Measurements from ENCODE around the gene TBX21. TPM values are rescaled to one million over a fixed set of nuclear protein-coding genes. Genes with fewer than 3 reads are reported as not detected.

Gene TBX21
- total RNA-seq, 1 experiment from 2014 or later, result 0.20 TPM

DNA sequence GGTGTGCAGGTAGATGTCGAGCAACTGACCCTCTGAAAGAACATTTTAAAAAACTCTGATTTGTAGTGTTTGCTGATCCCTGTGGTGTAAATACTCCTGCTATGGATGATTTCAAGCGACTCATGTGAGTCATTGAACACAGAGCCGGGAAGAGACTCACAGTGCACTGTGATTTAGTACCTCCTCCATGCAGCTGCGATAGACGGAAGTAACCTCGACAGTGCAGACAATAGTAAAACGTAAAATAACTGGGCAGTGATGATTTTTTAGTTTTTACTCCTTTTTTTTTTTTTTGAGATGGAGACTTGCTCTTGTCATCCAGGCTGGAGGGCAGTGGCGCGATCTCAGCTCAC is 8.7 kb downstream of the TBX21 start:
- Histone ChIP-seq H2AFZ (ENCODE audit: low read depth, low read length, poor library complexity, severe bottlenecking) (no peak overlapping the region), H3K79me2 (ENCODE audit: insufficient read depth, low read length) (no peaks in the 10 kb centered on the region), H3K27ac (ENCODE audit: low read depth, low read length) (no peak overlapping the region), H3K4me1 (ENCODE audit: control insufficient read depth in 1 of 2, insufficient read depth in 2 of 2, low read length in 2 of 2) (no peaks in the 10 kb centered on the region), H3K27me3 (ENCODE audit: insufficient read depth, low read length) (0 out of 2 replicates have a peak, but pooled peaks cover 4% of the 10 kb centered on the region), H3K4me3 (replicated peaks in 1 of 2; ENCODE audit: low read depth in 1 of 2, low read length in 2 of 2) (no peak overlapping the region), H3K9me2 (ENCODE audit: insufficient read depth) (no peaks in the 10 kb centered on the region), H3K36me3 (ENCODE audit: control insufficient read depth in 1 of 2, insufficient read depth in 2 of 2, low read length in 2 of 2) (no peaks in the 10 kb centered on the region), H3K4me2 (ENCODE audit: low read length) (no peak overlapping the region), H4K20me1 (ENCODE audit: insufficient read depth) (no peaks in the 10 kb centered on the region), H3K9ac (ENCODE audit: low read length) (no peak overlapping the region), H3K9me3 (ENCODE audit: control insufficient read depth in 1 of 2, insufficient read depth in 1 of 2, low read depth in 1 of 2, low read length in 2 of 2) (no peaks in the 10 kb centered on the region)
- no TSS peak for BruUV-seq (replicated peaks)
- intact Hi-C loops (cut with micrococcal nuclease), result loop anchor here (2.0 kb wide), 1 partner anchor 77 kb away; no protein-coding TSS in a partner anchor
- CTCF ChIA-PET, result interaction anchor here (0.8 kb wide), 1 partner anchor 9 kb away, joined by 3 read pairs; the partner anchor contains the start of gene TBX21
- RAD21 ChIA-PET (ENCODE audit: low non-redundant PET in 1 of 2, low total read pairs in 2 of 2, uncharacterized antibody in 2 of 2, unreplicated experiment in 2 of 2), result no interaction called here
- no peak for ATAC-seq
- DNase-seq (ENCODE audit: low read depth, low spot score), result no peak
- POLR2A ChIA-PET, result no interaction called here
- TF ChIP-seq CBX3 (IDR thresholded peaks at IDR 0.05; ENCODE audit: low read depth) (no peak), EGR1 (IDR thresholded peaks at IDR 0.05; ENCODE audit: low read depth) (no peak), EZH2phosphoT487 (IDR thresholded peaks at IDR 0.05; ENCODE audit: borderline replicate concordance) (no peak), ZFX (IDR thresholded peaks at IDR 0.05) (no peak), POLR2A (IDR thresholded peaks at IDR 0.05; ENCODE audit: borderline replicate concordance, extremely low read depth, insufficient read depth, insufficient read length) (no peak), FOSL1 (IDR thresholded peaks at IDR 0.05; ENCODE audit: low read depth) (no peak), SRF (IDR thresholded peaks at IDR 0.05; ENCODE audit: low read depth) (no peak), CEBPB (IDR thresholded peaks at IDR 0.05; ENCODE audit: low read depth) (no peak), SIN3A (IDR thresholded peaks at IDR 0.05; ENCODE audit: low read depth) (no peak), RAD21 (IDR thresholded peaks at IDR 0.05; ENCODE audit: low read depth) (no peak), ZNF274 (IDR thresholded peaks at IDR 0.05; ENCODE audit: low read depth, low read length) (no peak), TCF7L2 (IDR thresholded peaks at IDR 0.05; ENCODE audit: borderline replicate concordance, extremely low read depth, insufficient read depth, insufficient read length) (no peak), JUND (IDR thresholded peaks at IDR 0.05) (no peak)
- TF ChIP-seq, protein P1, sequence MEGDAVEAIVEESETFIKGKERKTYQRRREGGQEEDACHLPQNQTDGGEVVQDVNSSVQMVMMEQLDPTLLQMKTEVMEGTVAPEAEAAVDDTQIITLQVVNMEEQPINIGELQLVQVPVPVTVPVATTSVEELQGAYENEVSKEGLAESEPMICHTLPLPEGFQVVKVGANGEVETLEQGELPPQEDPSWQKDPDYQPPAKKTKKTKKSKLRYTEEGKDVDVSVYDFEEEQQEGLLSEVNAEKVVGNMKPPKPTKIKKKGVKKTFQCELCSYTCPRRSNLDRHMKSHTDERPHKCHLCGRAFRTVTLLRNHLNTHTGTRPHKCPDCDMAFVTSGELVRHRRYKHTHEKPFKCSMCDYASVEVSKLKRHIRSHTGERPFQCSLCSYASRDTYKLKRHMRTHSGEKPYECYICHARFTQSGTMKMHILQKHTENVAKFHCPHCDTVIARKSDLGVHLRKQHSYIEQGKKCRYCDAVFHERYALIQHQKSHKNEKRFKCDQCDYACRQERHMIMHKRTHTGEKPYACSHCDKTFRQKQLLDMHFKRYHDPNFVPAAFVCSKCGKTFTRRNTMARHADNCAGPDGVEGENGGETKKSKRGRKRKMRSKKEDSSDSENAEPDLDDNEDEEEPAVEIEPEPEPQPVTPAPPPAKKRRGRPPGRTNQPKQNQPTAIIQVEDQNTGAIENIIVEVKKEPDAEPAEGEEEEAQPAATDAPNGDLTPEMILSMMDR (IDR thresholded peaks at IDR 0.05 in 2 of 3, conservative IDR thresholded peaks at IDR 0.05 in 1 of 3; ENCODE audit: borderline replicate concordance in 1 of 3, insufficient read depth in 1 of 3, low read depth in 2 of 3, low read length in 2 of 3), result no peak
- TF ChIP-seq, protein P2, sequence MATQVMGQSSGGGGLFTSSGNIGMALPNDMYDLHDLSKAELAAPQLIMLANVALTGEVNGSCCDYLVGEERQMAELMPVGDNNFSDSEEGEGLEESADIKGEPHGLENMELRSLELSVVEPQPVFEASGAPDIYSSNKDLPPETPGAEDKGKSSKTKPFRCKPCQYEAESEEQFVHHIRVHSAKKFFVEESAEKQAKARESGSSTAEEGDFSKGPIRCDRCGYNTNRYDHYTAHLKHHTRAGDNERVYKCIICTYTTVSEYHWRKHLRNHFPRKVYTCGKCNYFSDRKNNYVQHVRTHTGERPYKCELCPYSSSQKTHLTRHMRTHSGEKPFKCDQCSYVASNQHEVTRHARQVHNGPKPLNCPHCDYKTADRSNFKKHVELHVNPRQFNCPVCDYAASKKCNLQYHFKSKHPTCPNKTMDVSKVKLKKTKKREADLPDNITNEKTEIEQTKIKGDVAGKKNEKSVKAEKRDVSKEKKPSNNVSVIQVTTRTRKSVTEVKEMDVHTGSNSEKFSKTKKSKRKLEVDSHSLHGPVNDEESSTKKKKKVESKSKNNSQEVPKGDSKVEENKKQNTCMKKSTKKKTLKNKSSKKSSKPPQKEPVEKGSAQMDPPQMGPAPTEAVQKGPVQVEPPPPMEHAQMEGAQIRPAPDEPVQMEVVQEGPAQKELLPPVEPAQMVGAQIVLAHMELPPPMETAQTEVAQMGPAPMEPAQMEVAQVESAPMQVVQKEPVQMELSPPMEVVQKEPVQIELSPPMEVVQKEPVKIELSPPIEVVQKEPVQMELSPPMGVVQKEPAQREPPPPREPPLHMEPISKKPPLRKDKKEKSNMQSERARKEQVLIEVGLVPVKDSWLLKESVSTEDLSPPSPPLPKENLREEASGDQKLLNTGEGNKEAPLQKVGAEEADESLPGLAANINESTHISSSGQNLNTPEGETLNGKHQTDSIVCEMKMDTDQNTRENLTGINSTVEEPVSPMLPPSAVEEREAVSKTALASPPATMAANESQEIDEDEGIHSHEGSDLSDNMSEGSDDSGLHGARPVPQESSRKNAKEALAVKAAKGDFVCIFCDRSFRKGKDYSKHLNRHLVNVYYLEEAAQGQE (IDR thresholded peaks at IDR 0.05; ENCODE audit: low read depth), result no peak
